ENCODE data around the gene STX18.

GRCh38 chr4:4578981-4579380 lies 37.1 kb upstream of the STX18 start:
- TF ChIP-seq TAF1 (conservative IDR thresholded peaks at IDR 0.05) (no peak), CTCF (IDR thresholded peaks at IDR 0.05; ENCODE audit: low read depth, low read length, missing input control) (no peak), GABPA (IDR thresholded peaks at IDR 0.05 in 1 of 2, conservative IDR thresholded peaks at IDR 0.05 in 1 of 2) (no peak), FOXA1 (IDR thresholded peaks at IDR 0.05) (no peak), SP1 (IDR thresholded peaks at IDR 0.05) (no peak), NR2F2 (IDR thresholded peaks at IDR 0.05) (no peak), RAD21 (IDR thresholded peaks at IDR 0.05) (no peak)

Measured in liver (tissue), 3 donors.